Measurements from ENCODE around the gene CEP192. TPM values are rescaled to one million over a fixed set of nuclear protein-coding genes. Genes with fewer than 3 reads are reported as not detected.
"Not testable (repeated sequence)": the region's sequence is repeated elsewhere in the genome, so short reads cannot be mapped to it uniquely, and the experiment has no call there.

CEP192 gene
- total and polyA plus RNA-seq, 7 donors = 3.1 to 12.3 (median 5.2) TPM

GRCh38 chr18:13086906-13087305 lies 95.7 kb downstream of the CEP192 start:
- 97 to 98% (median 98%) methylated on average over 4 of the region's 4 CpGs for WGBS, 3 donors
- ATAC-seq = no peak
- Histone ChIP-seq H3K36me3 (ENCODE audit: insufficient read depth in 1 of 2, low read depth in 1 of 2) (peaks cover 4 to 43% of the 10 kb centered on the region in 2 donors), H3K27me3 (ENCODE audit: insufficient read depth in 3 of 3, low read length in 2 of 3) (no peaks in the 10 kb centered on the region), H3K4me3 (no peak overlapping the region), H3K9me3 (no peaks in the 10 kb centered on the region), H3K27ac (no peak overlapping the region), H3K4me1 (no peaks in the 10 kb centered on the region)
- DNase-seq = no peak
- intact Hi-C loops (cut with DNase I) = no loop called here
- TF ChIP-seq CTCF (IDR thresholded peaks at IDR 0.05) = no peak

GRCh38 chr18:13095466-13095865 lies 104.3 kb downstream of the CEP192 start:
- no peak for TF ChIP-seq CTCF (IDR thresholded peaks at IDR 0.05)
- WGBS, 3 donors = 91 to 97% (median 93%) methylated on average over 12 of the region's 12 CpGs

GRCh38 chr18:13096232-13096631 lies 105.1 kb downstream of the CEP192 start:
- no peak for DNase-seq
- no peaks in the 10 kb centered on the region for H3K27me3 ChIP-seq (ENCODE audit: insufficient read depth in 3 of 3, low read length in 2 of 3)
- 98% methylated on average over 9 of the region's 9 CpGs for WGBS, 3 donors
- intact Hi-C loops (cut with DNase I) = no loop called here
- TF ChIP-seq CTCF (IDR thresholded peaks at IDR 0.05) = no peak
- no peak overlapping the region for H3K4me3 ChIP-seq
- no peaks in the 10 kb centered on the region for H3K4me1 ChIP-seq
- no peak overlapping the region for H3K27ac ChIP-seq
- no peaks in the 10 kb centered on the region for H3K9me3 ChIP-seq
- no peak for ATAC-seq
- H3K36me3 ChIP-seq (ENCODE audit: insufficient read depth in 1 of 2, low read depth in 1 of 2) = peaks cover 4 to 83% of the 10 kb centered on the region in 2 donors

More at GRCh38 chr18:13095466-13095865, 104.3 kb downstream of the CEP192 start:
- Histone ChIP-seq H3K27me3 (ENCODE audit: insufficient read depth in 3 of 3, low read length in 2 of 3) (no peaks in the 10 kb centered on the region), H3K9me3 (no peaks in the 10 kb centered on the region), H3K4me3 (no peak overlapping the region), H3K4me1 (no peaks in the 10 kb centered on the region), H3K27ac (no peak overlapping the region), H3K36me3 (ENCODE audit: insufficient read depth in 1 of 2, low read depth in 1 of 2) (peaks cover 8 to 83% of the 10 kb centered on the region in 2 donors)
- ATAC-seq (no peak), DNase-seq (no peak)
- intact Hi-C loops (cut with DNase I) = no loop called here

DNA sequence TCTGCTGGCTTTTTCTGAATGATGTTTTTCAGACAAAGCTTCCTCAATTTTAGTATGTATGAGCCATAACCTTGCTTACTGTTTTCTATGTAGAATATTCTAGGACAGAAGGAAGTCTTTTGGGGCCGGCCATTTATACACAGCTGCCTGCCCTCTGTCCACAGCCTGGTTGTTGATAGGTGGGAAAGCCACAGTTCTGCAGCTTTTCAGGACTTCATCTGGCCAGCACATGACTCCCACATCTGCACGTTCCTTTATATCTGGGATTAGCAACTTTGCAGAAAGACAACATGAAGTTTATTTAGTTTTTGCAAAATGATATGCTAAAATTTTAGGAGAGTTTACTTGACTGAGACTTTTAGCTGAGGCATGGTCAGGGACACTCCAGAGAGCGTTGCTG lies 105.6 kb downstream of the CEP192 start:
- Histone ChIP-seq H3K9me3 (no peaks in the 10 kb centered on the region), H3K4me1 (no peaks in the 10 kb centered on the region), H3K27me3 (ENCODE audit: insufficient read depth in 3 of 3, low read length in 2 of 3) (no peaks in the 10 kb centered on the region), H3K27ac (no peak overlapping the region), H3K4me3 (no peak overlapping the region), H3K36me3 (ENCODE audit: insufficient read depth in 1 of 2, low read depth in 1 of 2) (peaks cover 7 to 84% of the 10 kb centered on the region in 2 donors)
- 95 to 96% (median 96%) methylated on average over 3 of the region's 3 CpGs for WGBS, 3 donors
- DNase-seq (no peak), ATAC-seq (no peak)
- intact Hi-C loops (cut with DNase I) = no loop called here
- TF ChIP-seq CTCF (IDR thresholded peaks at IDR 0.05) = no peak

GRCh38 chr18:13098104-13098503 lies 106.9 kb downstream of the CEP192 start:
- H3K4me1 ChIP-seq; DNase-seq; H3K4me3 ChIP-seq; H3K27me3 ChIP-seq (ENCODE audit: insufficient read depth in 3 of 3, low read length in 2 of 3); ATAC-seq; intact Hi-C loops (cut with DNase I); H3K27ac ChIP-seq; H3K9me3 ChIP-seq: not testable (repeated sequence)
- 93 to 97% (median 96%) methylated on average over 10 to 25 of the region's 26 CpGs for WGBS, 3 donors
- peaks cover 7 to 84% of the 10 kb centered on the region in 2 donors for H3K36me3 ChIP-seq (ENCODE audit: insufficient read depth in 1 of 2, low read depth in 1 of 2)

Measured in psoas muscle (tissue), 8 donors.